Fibroblast of pulmonary artery (primary cell): ENCODE measurements around the gene INO80.

Experiments used
- DNase-seq: peaks from one replicate; pipeline ENCODE4 v3.0.0-alpha.2; 2010; ENCODE audit warnings: low read depth
- H3K4me3 ChIP-seq: replicated peaks from 2 replicates; pipeline ENCODE4 v1.5.1; 2011; ENCODE audit warnings: low read depth, mild to moderate bottlenecking, control low read depth, low read length, moderate library complexity
- CTCF ChIP-seq: IDR thresholded peaks from 2 replicates; pipeline ENCODE4 v1.5.1; 2011; ENCODE audit warnings: mild to moderate bottlenecking, control low read depth, low read length, inconsistent platforms; ENCODE audit errors: missing control alignments

The INO80 gene

GRCh38 chr15:40951764-40952163 lies 164.3 kb downstream of the INO80 start:
- no peak overlapping the region for H3K4me3 ChIP-seq
- no peak for TF ChIP-seq CTCF
- DNase-seq: no peak

GRCh38 chr15:40949756-40950207 lies 166.3 kb downstream of the INO80 start:
- H3K4me3 ChIP-seq: no peak overlapping the region
- DNase-seq: peak; percentile 46
- no peak for TF ChIP-seq CTCF

DNA sequence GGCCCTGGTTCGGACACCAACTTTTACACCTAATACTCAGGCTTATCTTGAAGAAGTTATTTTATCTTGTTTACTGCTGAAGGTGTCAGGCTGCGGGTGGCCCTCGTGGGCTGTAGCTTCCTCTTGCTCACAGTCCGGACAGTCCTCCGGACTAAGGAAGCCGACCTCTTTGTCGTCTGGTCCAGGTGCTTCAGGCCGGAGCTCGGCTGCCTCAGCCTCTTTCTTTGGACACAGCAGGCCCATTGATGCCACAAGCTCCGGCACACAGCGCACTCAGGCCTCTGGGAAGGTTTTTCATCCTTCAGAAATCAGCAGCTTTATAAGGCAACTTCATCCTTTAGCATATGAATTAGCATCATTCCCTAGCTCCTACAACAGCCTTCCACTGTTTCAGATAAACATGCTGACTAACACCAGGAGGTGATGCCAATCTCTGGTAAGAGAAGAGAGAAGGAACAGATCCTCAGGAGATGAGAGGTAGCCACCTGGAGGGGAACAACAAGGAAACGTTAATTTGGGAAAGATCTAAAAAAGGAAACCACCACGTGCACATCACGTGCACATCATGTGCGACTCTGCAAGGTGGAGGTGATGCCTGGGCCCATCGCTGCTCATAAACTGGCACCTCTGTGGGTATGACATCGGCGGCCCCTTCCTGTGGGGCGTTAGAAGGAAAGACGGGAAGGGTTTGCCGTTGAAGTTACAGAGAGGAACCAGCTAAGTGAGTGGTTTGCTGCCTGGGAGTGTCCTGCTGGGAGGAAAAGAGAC lies 167.2 kb downstream of the INO80 start:
- H3K4me3 ChIP-seq: no peak overlapping the region
- no peak for DNase-seq
- TF ChIP-seq CTCF: no peak

GRCh38 chr15:40944510-40945296 lies 171.4 kb downstream of the INO80 start:
- TF ChIP-seq CTCF: no peak
- H3K4me3 ChIP-seq: no peak overlapping the region
- DNase-seq: no peak

DNA sequence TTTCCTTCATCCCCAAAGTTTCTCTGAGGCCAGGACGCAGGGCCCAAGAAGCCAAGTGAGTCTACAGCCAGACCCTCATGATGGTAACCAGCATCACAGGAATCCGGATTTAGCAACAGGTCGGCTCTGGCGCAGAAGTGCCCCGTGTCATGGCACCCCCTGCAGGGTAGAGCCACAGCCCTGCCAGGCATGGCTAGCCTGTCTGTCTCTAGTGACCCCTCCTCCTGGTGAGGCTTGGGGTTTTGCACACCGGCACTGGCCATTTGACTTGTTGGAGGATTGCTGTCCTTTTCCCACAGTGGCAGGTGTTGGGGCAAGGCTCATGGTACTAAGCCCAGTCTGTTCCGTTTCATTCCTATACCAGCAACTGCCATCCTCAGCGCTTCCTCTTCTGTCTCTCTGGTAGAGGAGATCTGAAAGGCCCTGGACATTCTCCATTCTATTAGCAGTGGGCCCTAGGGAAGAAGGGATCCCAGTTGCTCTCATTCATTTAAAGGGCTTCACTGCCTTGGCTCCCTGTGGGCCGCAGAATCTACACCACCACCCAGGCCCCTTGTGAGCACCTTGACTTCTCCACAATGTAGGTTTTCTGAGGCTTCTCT lies 172.2 kb downstream of the INO80 start:
- TF ChIP-seq CTCF: no peak
- DNase-seq: no peak
- H3K4me3 ChIP-seq: no peak overlapping the region

DNA sequence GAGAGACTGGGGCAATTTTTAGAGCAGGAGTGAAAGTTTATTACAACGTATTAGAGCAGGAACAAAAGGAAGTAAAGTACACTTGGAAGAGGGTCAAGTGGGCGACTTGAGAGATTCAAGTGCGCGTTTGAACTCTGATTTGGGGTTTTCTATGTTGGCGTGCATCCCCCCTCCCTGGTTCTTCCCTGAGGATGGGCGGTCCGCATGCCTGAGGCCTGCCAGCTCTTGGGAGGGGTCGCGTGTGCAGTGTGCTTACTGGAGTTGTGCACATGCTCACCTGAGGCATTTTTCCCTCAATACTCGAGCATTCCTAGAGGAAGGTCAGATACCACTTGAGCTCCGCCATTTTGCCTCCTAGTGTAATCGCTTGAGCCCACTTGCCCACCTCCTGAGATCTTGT lies 173.2 kb downstream of the INO80 start:
- no peak for TF ChIP-seq CTCF
- DNase-seq: no peak
- H3K4me3 ChIP-seq: no peak overlapping the region
